GM19043 (cell line): ENCODE results near the gene TENM4.
A peak's percentile ranks its signal among the peaks of the same experiment; 100 is the strongest.
"Not testable (repeated sequence)": the region's sequence is repeated elsewhere in the genome, so short reads cannot be mapped to it uniquely, and the experiment has no call there.

Experiments
- ATAC-seq: cut with Tn5 transposase; IDR thresholded peaks from one replicate; pipeline ENCODE4 v1.9.1; 2021; ENCODE audit warnings: low read depth; ENCODE audit not compliant: unreplicated experiment

The TENM4 gene

DNA sequence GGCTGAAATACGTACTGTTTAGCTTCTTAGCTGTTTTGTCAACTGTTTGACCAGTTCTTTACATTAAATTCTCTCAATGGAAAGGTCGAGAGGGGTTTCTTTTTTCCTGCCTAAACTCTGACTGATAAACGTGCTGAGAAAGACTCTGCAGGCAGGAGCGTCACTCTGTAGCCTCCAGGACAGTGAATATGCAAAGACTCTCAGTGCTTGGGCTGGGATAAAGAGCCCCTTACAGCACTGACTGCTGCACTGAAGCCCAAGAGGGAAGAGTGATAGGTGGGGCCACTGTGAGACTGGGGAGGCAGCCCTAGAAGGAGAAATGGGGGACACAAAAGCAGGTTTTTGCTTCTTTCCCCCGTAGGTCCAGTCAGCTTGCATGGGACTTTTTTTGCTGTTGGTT is 213.5 kb downstream of the TENM4 start:
- no peak for ATAC-seq

DNA sequence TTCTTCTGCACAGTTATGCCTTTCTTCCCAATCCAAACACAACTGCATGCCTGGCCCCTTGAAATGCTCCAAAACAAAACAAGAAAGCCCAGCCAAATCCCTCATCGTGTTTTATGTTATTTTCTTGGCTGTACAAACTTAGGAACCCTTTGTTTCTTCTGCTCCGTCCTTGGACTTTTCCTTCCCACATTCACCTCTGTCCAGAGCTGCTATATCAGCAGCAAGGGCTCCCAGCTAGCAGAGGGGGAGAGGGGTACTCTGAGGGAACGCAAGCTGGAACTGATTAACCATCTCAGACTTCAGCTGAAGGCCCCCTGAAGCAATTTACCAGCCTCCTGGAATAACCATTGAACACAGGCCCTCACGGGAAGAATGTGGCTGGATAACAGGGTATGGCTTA is 214.7 kb downstream of the TENM4 start:
- ATAC-seq, result no peak

- ATAC-seq, result not testable (repeated sequence)
These were observed 218.7 kb downstream of the TENM4 start for GRCh38 chr11:79222163-79222562.

- ATAC-seq, result no peak
These were observed 219.2 kb downstream of the TENM4 start for GRCh38 chr11:79221444-79222130.

DNA sequence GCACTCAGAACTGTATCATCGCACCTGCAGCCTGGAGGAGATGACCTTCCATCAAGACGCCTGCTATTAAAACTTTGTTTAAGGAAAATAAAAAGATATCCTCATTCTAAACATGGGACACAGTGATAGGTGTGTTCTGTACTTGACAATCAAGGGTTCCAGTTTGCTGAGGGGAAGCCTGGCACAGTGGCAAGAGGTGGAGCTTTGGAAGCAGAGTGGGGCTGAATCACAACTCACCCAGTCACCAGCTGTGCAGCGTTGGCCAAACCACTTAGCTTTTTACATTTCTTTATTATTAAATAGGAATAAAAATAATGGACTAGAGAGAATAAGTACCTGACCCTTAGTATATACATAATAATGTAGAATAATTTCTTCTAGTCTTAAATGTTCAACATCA is 220.7 kb downstream of the TENM4 start:
- ATAC-seq, result no peak

DNA sequence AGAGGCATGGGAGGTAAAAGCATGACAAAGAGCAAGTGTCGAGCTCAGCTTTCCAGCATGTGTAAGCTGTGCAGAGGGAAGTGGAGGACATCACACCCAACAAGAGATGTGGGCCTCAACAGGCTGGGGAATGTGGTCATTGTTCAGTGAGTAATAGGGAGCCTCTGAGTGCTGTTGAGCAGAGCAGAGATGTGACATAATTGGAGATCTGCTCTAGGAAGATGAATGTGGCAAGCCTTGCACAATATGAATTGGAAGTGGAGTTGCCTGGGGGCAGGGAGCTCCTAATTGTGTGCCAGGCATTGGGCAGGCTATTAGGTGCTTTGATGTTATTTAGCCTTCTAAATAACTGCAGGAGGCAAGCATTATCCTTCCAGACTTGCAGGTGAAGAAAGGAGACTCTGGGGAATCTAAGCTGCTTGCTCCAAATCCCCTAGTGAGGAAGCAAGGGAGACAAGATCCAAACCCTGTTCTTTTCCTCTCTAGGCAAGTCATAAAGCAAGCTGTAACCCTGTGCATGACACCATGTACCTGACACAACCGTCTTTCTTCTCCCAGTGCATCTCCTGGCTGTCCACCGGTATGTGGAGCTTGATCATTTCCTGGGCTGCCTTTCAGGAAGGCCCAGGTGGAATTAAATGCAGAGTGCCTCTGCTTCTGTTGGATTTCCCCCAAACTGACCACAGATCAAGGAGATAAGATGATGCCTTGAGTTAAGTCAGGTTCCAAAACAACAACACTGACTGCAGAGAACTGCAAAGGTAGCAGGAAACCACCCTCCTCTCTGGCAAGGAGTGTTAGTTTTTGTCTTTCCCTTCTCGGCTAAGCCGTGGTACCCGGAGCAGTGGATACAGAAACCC is 221.4 kb downstream of the TENM4 start:
- no peak for ATAC-seq

GRCh38 chr11:79212741-79213190 is 228.1 kb downstream of the TENM4 start:
- ATAC-seq, result no peak

- ATAC-seq, result no peak
These were observed 231.1 kb downstream of the TENM4 start for GRCh38 chr11:79209540-79210266.

DNA sequence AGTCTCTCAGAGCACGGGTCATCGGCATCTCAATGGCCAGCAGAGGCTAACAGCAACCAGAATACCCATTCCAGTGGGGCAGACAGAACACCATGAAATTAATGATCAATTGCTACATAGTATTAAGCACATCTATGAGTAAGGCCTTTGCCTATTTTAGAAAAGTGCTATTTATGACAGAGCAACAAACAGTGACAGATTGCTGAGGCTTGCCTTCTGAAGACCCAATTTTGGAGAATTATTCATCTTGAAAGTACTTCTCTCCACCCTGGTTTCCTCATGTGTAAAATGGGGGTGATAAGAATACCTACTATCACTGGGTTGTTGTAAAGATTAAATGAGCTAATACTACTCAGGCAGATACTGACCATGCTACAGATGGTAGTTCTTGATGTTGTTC is 232.7 kb downstream of the TENM4 start:
- ATAC-seq, result no peak

DNA sequence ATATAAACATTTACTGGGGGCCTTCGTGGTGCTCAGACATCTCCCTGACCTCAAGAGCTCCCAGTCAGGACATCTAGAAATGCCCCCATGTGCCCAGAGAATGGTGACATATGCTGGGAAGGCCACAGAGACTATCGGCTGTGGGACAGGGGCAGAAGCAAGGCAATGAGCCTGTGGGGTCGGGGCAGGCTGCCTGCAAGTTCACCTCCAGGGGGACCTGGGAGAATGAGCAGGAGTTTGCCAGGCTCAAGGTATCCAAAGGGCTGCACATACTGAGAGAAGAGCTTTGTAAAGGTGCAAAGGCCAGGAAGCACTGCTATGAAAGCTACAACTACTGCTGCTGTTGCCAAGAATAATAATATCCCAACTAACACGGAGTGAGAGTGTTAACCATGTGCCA is 233.9 kb downstream of the TENM4 start:
- ATAC-seq, result no peak

DNA sequence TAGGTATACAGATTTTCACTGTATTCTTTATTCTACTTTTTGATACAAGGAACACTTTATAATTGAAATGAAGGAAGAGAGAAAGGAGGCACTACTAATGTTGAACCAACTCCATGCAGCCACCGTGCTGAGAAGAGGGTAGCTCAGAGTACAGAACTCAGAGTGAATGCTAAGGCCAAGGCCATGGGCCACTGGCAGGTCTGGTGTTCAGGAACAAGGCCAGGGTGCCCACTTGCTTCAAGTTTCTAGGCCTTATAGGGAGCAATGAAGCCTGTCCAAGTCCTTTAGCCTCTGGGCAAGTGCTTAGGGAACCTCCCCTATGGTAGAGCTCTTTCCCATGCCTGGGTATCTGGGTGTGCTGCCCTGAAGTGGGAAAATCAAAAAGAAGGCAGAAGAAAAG is 235.0 kb downstream of the TENM4 start:
- ATAC-seq, result no peak

GRCh38 chr11:79201677-79202347 is 239.0 kb downstream of the TENM4 start:
- peak; percentile 51 for ATAC-seq

DNA sequence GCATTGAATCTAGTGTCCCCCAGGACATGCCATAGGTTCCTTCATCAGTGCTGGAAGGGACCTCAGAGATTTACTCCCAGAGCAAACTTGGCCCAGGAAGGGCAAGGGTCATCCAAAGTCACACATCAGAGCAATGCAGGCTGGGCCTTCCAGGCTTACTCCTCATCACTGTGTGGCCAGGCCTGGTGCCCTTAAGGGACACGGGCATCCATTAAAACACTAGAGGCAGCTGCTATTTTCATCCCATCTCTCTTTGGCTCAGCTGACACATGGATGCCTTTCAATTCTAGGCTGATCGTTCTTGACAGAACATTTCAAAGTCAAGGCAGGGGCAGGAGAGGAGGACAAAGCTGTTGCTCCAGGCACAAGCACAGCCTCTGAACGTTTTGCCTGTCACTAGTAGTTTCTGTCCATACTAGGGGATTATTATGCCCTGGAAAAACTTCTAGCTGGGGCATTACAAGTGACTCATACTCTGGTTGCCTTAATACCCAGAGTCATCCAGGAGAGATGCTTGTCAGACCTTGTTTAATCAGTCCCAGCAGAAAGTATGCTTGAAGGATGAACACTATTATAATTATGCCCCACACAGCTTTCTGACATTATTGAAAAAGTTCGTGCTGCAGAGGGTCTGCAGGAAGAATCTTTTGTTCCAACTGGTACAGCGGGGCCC is 240.3 kb downstream of the TENM4 start:
- no peak for ATAC-seq

DNA sequence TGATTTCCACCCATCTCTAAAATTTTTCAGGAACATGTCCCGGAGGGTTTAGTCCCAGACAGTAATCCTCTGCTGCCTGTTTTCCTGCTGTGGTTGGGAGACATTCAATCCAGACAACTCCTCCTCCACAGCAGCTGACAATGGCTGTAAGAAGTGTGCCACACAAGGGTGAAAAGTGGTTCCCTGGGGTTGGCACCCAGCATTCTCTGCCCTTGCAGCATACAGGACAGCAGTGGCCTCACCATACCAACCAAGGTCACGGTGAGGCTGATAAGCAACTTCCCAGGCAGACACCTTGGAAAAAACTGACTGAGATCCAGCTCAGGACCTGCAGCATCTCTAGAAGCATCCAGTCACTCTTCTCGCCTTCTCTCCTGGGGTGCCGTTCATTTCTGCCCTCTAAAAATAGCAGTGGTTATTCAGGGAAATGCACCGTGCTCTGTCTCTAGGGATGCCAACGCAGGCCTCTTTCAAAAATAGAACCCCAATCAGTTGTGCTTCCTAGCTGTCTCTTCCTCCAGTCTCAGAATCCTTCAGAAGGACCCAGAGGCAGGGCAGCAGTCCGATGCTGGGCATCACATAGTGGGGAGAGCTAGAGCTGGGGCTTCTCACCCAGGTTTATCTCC is 241.0 kb downstream of the TENM4 start:
- no peak for ATAC-seq

GRCh38 chr11:79198898-79199250 is 242.0 kb downstream of the TENM4 start:
- no peak for ATAC-seq

GRCh38 chr11:79198203-79198897 is 242.5 kb downstream of the TENM4 start:
- no peak for ATAC-seq

DNA sequence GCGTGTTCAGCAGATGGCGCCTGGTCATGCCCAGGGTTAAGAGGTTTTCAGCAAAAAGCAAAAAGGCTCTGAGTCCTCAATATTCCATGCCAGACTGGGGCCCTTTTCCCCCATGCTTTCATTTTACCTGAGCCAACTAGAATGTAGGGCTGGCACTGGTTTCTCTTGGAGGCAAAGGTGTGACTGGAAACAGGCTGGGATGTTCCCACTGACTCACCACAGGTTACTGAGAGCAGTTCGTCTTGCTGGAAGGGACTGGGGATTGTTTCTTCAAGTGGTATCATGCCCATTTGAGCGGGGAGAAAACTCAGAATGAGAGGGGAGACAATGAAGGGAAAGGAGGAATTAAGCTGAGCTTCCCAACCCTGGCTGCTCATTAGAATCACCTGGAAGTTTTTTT is 243.9 kb downstream of the TENM4 start:
- ATAC-seq, result no peak

GRCh38 chr11:79195209-79195608 is 245.6 kb downstream of the TENM4 start:
- ATAC-seq, result no peak

DNA sequence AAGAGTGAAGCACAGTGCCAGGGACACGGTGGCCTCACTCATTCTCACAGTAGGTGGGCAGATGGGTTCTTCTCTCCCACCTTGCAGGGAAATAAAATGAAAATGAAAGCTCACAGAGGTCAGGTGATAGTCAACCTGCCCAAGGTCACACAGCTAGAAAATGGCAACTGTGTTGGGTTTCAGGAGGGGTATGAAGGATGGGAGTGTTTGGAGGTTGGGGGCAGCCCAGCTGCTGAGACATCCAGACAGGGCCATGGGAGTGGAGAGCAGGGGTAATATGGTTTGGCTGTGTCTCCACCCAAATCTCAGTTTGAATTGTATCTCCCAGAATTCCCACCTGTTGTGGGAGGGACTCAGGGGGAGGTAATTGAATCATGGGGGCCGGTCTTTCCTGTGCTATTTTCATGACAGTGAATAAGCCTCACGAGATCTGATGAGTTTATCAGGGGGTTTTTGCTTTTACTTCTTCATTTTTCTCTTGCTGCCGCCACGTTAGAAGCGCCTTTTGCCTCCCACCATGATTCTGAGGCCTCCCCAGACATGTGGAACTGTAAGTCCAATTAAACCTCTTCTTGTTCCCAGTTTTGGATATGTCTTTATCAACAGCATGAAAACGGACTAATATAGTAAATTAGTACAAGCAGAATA is 247.0 kb downstream of the TENM4 start:
- ATAC-seq, result no peak
